ENCODE data around the gene KCTD17. TPM values are rescaled to one million over a fixed set of nuclear protein-coding genes. Genes with fewer than 3 reads are reported as not detected.

Gene KCTD17
- total and polyA plus RNA-seq, 2 donors (not counting 1 experiment from before 2014, with no cell fraction given) = 10.6 to 19.3 TPM

- Histone ChIP-seq H4K20me1 (ENCODE audit: control insufficient read depth, extremely low read depth, insufficient read depth, low read length) (no peaks in the 10 kb centered on the region), H3K27me3 (ENCODE audit: control insufficient read depth, insufficient read depth, low read length) (peaks cover 16% of the 10 kb centered on the region), H3K9ac (ENCODE audit: insufficient read depth, low read length) (no peak overlapping the region), H3K36me3 (ENCODE audit: control insufficient read depth, insufficient read depth, low read length) (no peaks in the 10 kb centered on the region), H3K4me3 (replicated peaks in 1 of 4; ENCODE audit: control extremely low read depth in 1 of 4, insufficient read depth in 1 of 4, low read depth in 3 of 4, low read length in 4 of 4) (no peak overlapping the region), H3K4me1 (ENCODE audit: control insufficient read depth, extremely low read depth, insufficient read depth, low read length) (no peaks in the 10 kb centered on the region), H2AFZ (ENCODE audit: low read length) (no peak overlapping the region), H3K27ac (ENCODE audit: insufficient read depth, low read length) (no peak overlapping the region), H3K4me2 (ENCODE audit: extremely low read depth, insufficient read depth, low read length) (no peak overlapping the region), H3K79me2 (ENCODE audit: control insufficient read depth, insufficient read depth, low read length) (no peaks in the 10 kb centered on the region), H3K9me3 (ENCODE audit: control insufficient read depth, insufficient read depth, low read depth, low read length) (no peaks in the 10 kb centered on the region)
- DNase-seq (ENCODE audit: low read depth in 2 of 2) = no peak
- no peak for TF ChIP-seq EZH2 (IDR thresholded peaks at IDR 0.05; ENCODE audit: low read length, missing control alignments)
- no peak for TF ChIP-seq CTCF (conservative IDR thresholded peaks at IDR 0.05 in 1 of 2, IDR thresholded peaks at IDR 0.05 in 1 of 2; ENCODE audit: low read depth in 1 of 2, low read length in 2 of 2)
These were observed 43.9 kb upstream of the KCTD17 start for GRCh38 chr22:37007651-37008050.

- H3K79me2 ChIP-seq (ENCODE audit: control insufficient read depth, insufficient read depth, low read length) = no peaks in the 10 kb centered on the region
- H3K9ac ChIP-seq (ENCODE audit: insufficient read depth, low read length) = no peak overlapping the region
- H3K4me3 ChIP-seq (replicated peaks in 1 of 4; ENCODE audit: control extremely low read depth in 1 of 4, insufficient read depth in 1 of 4, low read depth in 3 of 4, low read length in 4 of 4) = no peak overlapping the region
- H3K9me3 ChIP-seq (ENCODE audit: control insufficient read depth, insufficient read depth, low read depth, low read length) = no peaks in the 10 kb centered on the region
- TF ChIP-seq EZH2 (IDR thresholded peaks at IDR 0.05; ENCODE audit: low read length, missing control alignments) (no peak), CTCF (conservative IDR thresholded peaks at IDR 0.05 in 1 of 2, IDR thresholded peaks at IDR 0.05 in 1 of 2; ENCODE audit: low read depth in 1 of 2, low read length in 2 of 2) (no peak)
- H3K36me3 ChIP-seq (ENCODE audit: control insufficient read depth, insufficient read depth, low read length) = no peaks in the 10 kb centered on the region
- no peak overlapping the region for H2AFZ ChIP-seq (ENCODE audit: low read length)
- no peaks in the 10 kb centered on the region for H4K20me1 ChIP-seq (ENCODE audit: control insufficient read depth, extremely low read depth, insufficient read depth, low read length)
- no peaks in the 10 kb centered on the region for H3K4me1 ChIP-seq (ENCODE audit: control insufficient read depth, extremely low read depth, insufficient read depth, low read length)
- no peak overlapping the region for H3K4me2 ChIP-seq (ENCODE audit: extremely low read depth, insufficient read depth, low read length)
- H3K27ac ChIP-seq (ENCODE audit: insufficient read depth, low read length) = no peak overlapping the region
- DNase-seq (ENCODE audit: low read depth in 2 of 2) = no peak
- peaks cover 16% of the 10 kb centered on the region for H3K27me3 ChIP-seq (ENCODE audit: control insufficient read depth, insufficient read depth, low read length)
These were observed 43.2 kb upstream of the KCTD17 start for GRCh38 chr22:37008365-37008764.

- Histone ChIP-seq H3K36me3 (ENCODE audit: control insufficient read depth, insufficient read depth, low read length) (no peaks in the 10 kb centered on the region), H3K9ac (ENCODE audit: insufficient read depth, low read length) (no peak overlapping the region)
These were observed 42.1 kb upstream of the KCTD17 start for GRCh38 chr22:37009490-37009889.

More at GRCh38 chr22:37009490-37009889, 42.1 kb upstream of the KCTD17 start:
- H4K20me1 ChIP-seq (ENCODE audit: control insufficient read depth, extremely low read depth, insufficient read depth, low read length) = no peaks in the 10 kb centered on the region
- H3K4me3 ChIP-seq (replicated peaks in 1 of 4; ENCODE audit: control extremely low read depth in 1 of 4, insufficient read depth in 1 of 4, low read depth in 3 of 4, low read length in 4 of 4) = no peak overlapping the region
- no peak overlapping the region for H2AFZ ChIP-seq (ENCODE audit: low read length)
- TF ChIP-seq CTCF (conservative IDR thresholded peaks at IDR 0.05 in 1 of 2, IDR thresholded peaks at IDR 0.05 in 1 of 2; ENCODE audit: low read depth in 1 of 2, low read length in 2 of 2) = no peak
- TF ChIP-seq EZH2 (IDR thresholded peaks at IDR 0.05; ENCODE audit: low read length, missing control alignments) = no peak
- H3K4me1 ChIP-seq (ENCODE audit: control insufficient read depth, extremely low read depth, insufficient read depth, low read length) = no peaks in the 10 kb centered on the region
- no peaks in the 10 kb centered on the region for H3K79me2 ChIP-seq (ENCODE audit: control insufficient read depth, insufficient read depth, low read length)
- no peak for DNase-seq (ENCODE audit: low read depth in 2 of 2)
- H3K9me3 ChIP-seq (ENCODE audit: control insufficient read depth, insufficient read depth, low read depth, low read length) = no peaks in the 10 kb centered on the region
- no peak overlapping the region for H3K27ac ChIP-seq (ENCODE audit: insufficient read depth, low read length)
- no peak overlapping the region for H3K4me2 ChIP-seq (ENCODE audit: extremely low read depth, insufficient read depth, low read length)
- peaks cover 16% of the 10 kb centered on the region for H3K27me3 ChIP-seq (ENCODE audit: control insufficient read depth, insufficient read depth, low read length)
